Trophoblast cell (in vitro differentiated cells and primary cell): ENCODE measurements around the gene GLIPR1L2.
"Not testable (repeated sequence)": the region's sequence is repeated elsewhere in the genome, so short reads cannot be mapped to it uniquely, and the experiment has no call there.

ENCODE experiments used
- DNase-seq, 2 donors: peaks; one replicate each; pipeline ENCODE4 v3.0.0-alpha.2; 2016
- H2AFZ ChIP-seq: 2 replicates; pipeline ENCODE4 v1.6.1; 2013; ENCODE audit warnings: low read length, moderate library complexity, mild to moderate bottlenecking; ENCODE audit not compliant: insufficient read depth, poor library complexity
- H2AK5ac ChIP-seq: 2 replicates; pipeline ENCODE4 v1.6.1; 2013; ENCODE audit warnings: mild to moderate bottlenecking, low read length
- H2BK120ac ChIP-seq: 2 replicates; pipeline ENCODE4 v1.6.1; 2013; ENCODE audit warnings: low read length, mild to moderate bottlenecking, moderate library complexity; ENCODE audit not compliant: insufficient read depth, poor library complexity
- H2BK12ac ChIP-seq: 2 replicates; pipeline ENCODE4 v1.6.1; 2013; ENCODE audit warnings: mild to moderate bottlenecking, low read length, moderate library complexity
- H2BK5ac ChIP-seq: 2 replicates; pipeline ENCODE4 v1.6.1; 2013; ENCODE audit warnings: low read length, low read depth, moderate library complexity, mild to moderate bottlenecking; ENCODE audit not compliant: poor library complexity
- H3K14ac ChIP-seq: 2 replicates; pipeline ENCODE4 v1.6.1; 2013; ENCODE audit warnings: mild to moderate bottlenecking, low read length
- H3K18ac ChIP-seq: 2 replicates; pipeline ENCODE4 v1.6.1; 2013; ENCODE audit warnings: mild to moderate bottlenecking, low read length
- H3K23ac ChIP-seq: 2 replicates; pipeline ENCODE4 v1.6.1; 2013; ENCODE audit warnings: low read length
- H3K27ac ChIP-seq: 2 replicates; pipeline ENCODE4 v1.5.1; 2013; ENCODE audit warnings: low read depth, mild to moderate bottlenecking, inconsistent platforms, low read length, moderate library complexity
- H3K27me3 ChIP-seq: 2 replicates; pipeline ENCODE4 v1.6.1; 2013; ENCODE audit warnings: inconsistent platforms, mild to moderate bottlenecking, low read length, moderate library complexity; ENCODE audit not compliant: insufficient read depth
- H3K36me3 ChIP-seq, 2 experiments: 1 replicate in 1 of 2; 2 replicates in 1 of 2; pipeline ENCODE4 v1.6.1; 2013; ENCODE audit warnings: low read length in 2 of 2, mild to moderate bottlenecking in 2 of 2, moderate library complexity in 1 of 2; ENCODE audit not compliant: insufficient read depth in 2 of 2, control insufficient read depth in 1 of 2
- H3K4ac ChIP-seq: 2 replicates; pipeline ENCODE4 v1.6.1; 2013; ENCODE audit warnings: low read depth, mild to moderate bottlenecking, low read length, moderate library complexity
- H3K4me1 ChIP-seq, 2 experiments: 1 replicate in 1 of 2; 2 replicates in 1 of 2; pipeline ENCODE4 v1.6.1; 2013; ENCODE audit warnings: low read length in 2 of 2, mild to moderate bottlenecking in 2 of 2, moderate library complexity in 1 of 2; ENCODE audit not compliant: insufficient read depth in 2 of 2, control insufficient read depth in 1 of 2
- H3K4me2 ChIP-seq: 2 replicates; pipeline ENCODE4 v1.6.1; 2013; ENCODE audit warnings: inconsistent platforms, mild to moderate bottlenecking, low read length, moderate library complexity
- H3K4me3 ChIP-seq: 2 replicates; pipeline ENCODE4 v1.5.1; 2013; ENCODE audit warnings: mild to moderate bottlenecking, low read depth, low read length, inconsistent platforms
- H3K79me1 ChIP-seq: one replicate; pipeline ENCODE4 v1.6.1; 2013; ENCODE audit warnings: low read length
- H3K79me2 ChIP-seq: 2 replicates; pipeline ENCODE4 v1.6.1; 2013; ENCODE audit warnings: low read length, mild to moderate bottlenecking; ENCODE audit not compliant: control insufficient read depth, insufficient read depth, poor library complexity
- H3K9ac ChIP-seq: 2 replicates; pipeline ENCODE4 v1.6.1; 2013; ENCODE audit warnings: mild to moderate bottlenecking, low read length
- H3K9me3 ChIP-seq: 2 replicates; pipeline ENCODE4 v1.6.1; 2013; ENCODE audit warnings: low read depth, mild to moderate bottlenecking, control low read depth, inconsistent platforms, low read length; ENCODE audit not compliant: insufficient read depth
- H4K12ac ChIP-seq: 2 replicates; pipeline ENCODE4 v1.6.1; 2013; ENCODE audit warnings: low read depth, mild to moderate bottlenecking, low read length, moderate library complexity
- H4K8ac ChIP-seq: 2 replicates; pipeline ENCODE4 v1.6.1; 2013; ENCODE audit warnings: low read depth, mild to moderate bottlenecking, low read length, moderate library complexity
- H4K91ac ChIP-seq: one replicate; pipeline ENCODE4 v1.6.1; 2013; ENCODE audit warnings: low read depth, mild to moderate bottlenecking, low read length, moderate library complexity
- WGBS: extraction: QIAGEN DNeasy Blood & Tissue Kit; methylation state at CpG from one replicate; pipeline ENCODE4 v1.1.7; 2013; ENCODE audit warnings: missing lambda C conversion rate; ENCODE audit not compliant: insufficient read length, insufficient coverage; ENCODE audit errors: extremely low coverage; 5-methylcytosine and 5-hydroxymethylcytosine counted together

GLIPR1L2 gene

DNA sequence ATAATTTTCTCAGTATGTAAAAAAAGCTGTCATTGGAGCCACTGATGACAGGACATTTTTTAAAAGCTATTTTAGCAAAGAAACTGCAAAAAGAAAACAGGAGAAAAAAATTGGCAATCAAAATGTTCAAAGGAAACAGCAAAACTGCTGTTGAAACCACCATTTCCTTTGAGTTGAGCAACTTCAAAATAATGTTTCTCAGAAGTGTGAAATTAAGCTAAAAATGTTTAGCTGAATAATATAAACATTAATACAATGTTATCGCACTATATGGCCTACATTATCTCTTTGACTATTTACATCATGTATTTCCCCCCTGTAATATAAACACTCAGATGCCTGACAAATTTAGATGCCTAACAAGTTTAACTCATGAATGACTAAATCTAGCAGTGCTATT lies 66.3 kb downstream of the GLIPR1L2 start:
- DNase-seq = no peak
- Histone ChIP-seq H4K12ac (no peak overlapping the region), H4K8ac (no peak overlapping the region), H2AK5ac (no peak overlapping the region), H3K14ac (no peak overlapping the region), H3K4ac (no peak overlapping the region), H3K9me3 (peaks cover 2% of the 10 kb centered on the region), H3K23ac (no peak overlapping the region), H2AFZ (no peak overlapping the region), H3K36me3 (no peaks in the 10 kb centered on the region), H3K9ac (no peak overlapping the region), H3K4me3 (no peak overlapping the region), H2BK5ac (no peak overlapping the region), H3K79me1 (no peaks in the 10 kb centered on the region), H2BK12ac (no peak overlapping the region), H3K27ac (no peak overlapping the region), H2BK120ac (no peak overlapping the region), H3K4me1 (no peaks in the 10 kb centered on the region), H3K27me3 (no peaks in the 10 kb centered on the region), H3K18ac (no peak overlapping the region), H3K4me2 (no peak overlapping the region), H4K91ac (no peak overlapping the region), H3K79me2 (no peaks in the 10 kb centered on the region)
- no CpG with 5 or more reads among the region's 1 CpG for WGBS

GRCh38 chr12:75457866-75458265 lies 67.0 kb downstream of the GLIPR1L2 start:
- not testable (repeated sequence) for H2AK5ac ChIP-seq, H3K79me1 ChIP-seq, H3K23ac ChIP-seq, H4K91ac ChIP-seq, H2BK12ac ChIP-seq, H3K79me2 ChIP-seq, H4K8ac ChIP-seq, H3K4me2 ChIP-seq, H3K14ac ChIP-seq, H3K9ac ChIP-seq, H4K12ac ChIP-seq, H3K27ac ChIP-seq, H2BK5ac ChIP-seq, H3K9me3 ChIP-seq, H3K4me3 ChIP-seq, H3K4ac ChIP-seq, H3K4me1 ChIP-seq, H2BK120ac ChIP-seq, H3K27me3 ChIP-seq, H3K18ac ChIP-seq, H3K36me3 ChIP-seq, H2AFZ ChIP-seq
- WGBS = no CpG with 5 or more reads among the region's 9 CpGs
- peak; percentile 36 to 69 for DNase-seq

GRCh38 chr12:75459755-75460154 lies 68.9 kb downstream of the GLIPR1L2 start:
- H3K36me3 ChIP-seq = no peaks in the 10 kb centered on the region
- no peak overlapping the region for H3K14ac ChIP-seq
- no peak for DNase-seq
- no peak overlapping the region for H2AFZ ChIP-seq
- no peak overlapping the region for H2BK120ac ChIP-seq
- no peak overlapping the region for H3K18ac ChIP-seq
- H3K4me1 ChIP-seq = no peaks in the 10 kb centered on the region
- no peak overlapping the region for H4K12ac ChIP-seq
- no peak overlapping the region for H4K8ac ChIP-seq
- H3K23ac ChIP-seq = no peak overlapping the region
- H3K4me2 ChIP-seq = no peak overlapping the region
- no peak overlapping the region for H4K91ac ChIP-seq
- no peaks in the 10 kb centered on the region for H3K79me1 ChIP-seq
- H3K9me3 ChIP-seq = peaks cover 2% of the 10 kb centered on the region
- H2AK5ac ChIP-seq = no peak overlapping the region
- no peak overlapping the region for H3K4ac ChIP-seq
- no peak overlapping the region for H3K4me3 ChIP-seq
- H3K79me2 ChIP-seq = no peaks in the 10 kb centered on the region
- no peak overlapping the region for H2BK5ac ChIP-seq
- no peak overlapping the region for H2BK12ac ChIP-seq
- no peak overlapping the region for H3K9ac ChIP-seq
- no peak overlapping the region for H3K27ac ChIP-seq
- no CpG with 5 or more reads among the region's 3 CpGs for WGBS
- H3K27me3 ChIP-seq = no peaks in the 10 kb centered on the region

DNA sequence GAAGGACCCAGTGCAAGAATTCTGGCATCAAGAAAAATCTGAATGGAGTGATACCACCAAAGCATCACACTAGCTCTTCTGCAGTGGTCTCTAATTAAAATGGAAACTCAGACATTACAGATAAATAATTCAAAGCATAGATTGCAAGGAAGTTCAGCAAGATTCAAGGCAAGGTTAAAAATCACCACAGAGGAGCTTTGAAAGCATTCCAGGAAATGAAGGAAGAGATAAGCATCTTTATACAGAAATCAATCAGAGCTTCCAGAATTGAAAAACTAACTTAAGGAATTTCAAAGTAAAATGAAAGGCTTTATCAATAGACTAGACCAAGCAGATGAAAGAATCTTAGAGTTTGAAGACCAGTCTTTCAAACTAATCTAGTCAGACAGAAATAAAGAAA lies 69.3 kb downstream of the GLIPR1L2 start:
- H2AK5ac ChIP-seq = no peak overlapping the region
- no peak for DNase-seq
- H4K91ac ChIP-seq = no peak overlapping the region
- H3K4me3 ChIP-seq = no peak overlapping the region
- no peak overlapping the region for H3K18ac ChIP-seq
- no peaks in the 10 kb centered on the region for H3K79me2 ChIP-seq
- no peak overlapping the region for H2BK5ac ChIP-seq
- no peak overlapping the region for H4K8ac ChIP-seq
- H2BK120ac ChIP-seq = no peak overlapping the region
- no peaks in the 10 kb centered on the region for H3K27me3 ChIP-seq
- H3K14ac ChIP-seq = no peak overlapping the region
- no peak overlapping the region for H3K27ac ChIP-seq
- peaks cover 2% of the 10 kb centered on the region for H3K9me3 ChIP-seq
- no peak overlapping the region for H3K4ac ChIP-seq
- no peak overlapping the region for H3K23ac ChIP-seq
- H3K4me1 ChIP-seq = no peaks in the 10 kb centered on the region
- no peak overlapping the region for H3K4me2 ChIP-seq
- H4K12ac ChIP-seq = no peak overlapping the region
- no peak overlapping the region for H2BK12ac ChIP-seq
- no peak overlapping the region for H2AFZ ChIP-seq
- H3K9ac ChIP-seq = no peak overlapping the region
- no peaks in the 10 kb centered on the region for H3K79me1 ChIP-seq
- H3K36me3 ChIP-seq = no peaks in the 10 kb centered on the region
